ENCODE measurements around the gene BRIP1.
"Not testable (repeated sequence)": the region's sequence is repeated elsewhere in the genome, so short reads cannot be mapped to it uniquely, and the experiment has no call there.

Gene BRIP1

DNA sequence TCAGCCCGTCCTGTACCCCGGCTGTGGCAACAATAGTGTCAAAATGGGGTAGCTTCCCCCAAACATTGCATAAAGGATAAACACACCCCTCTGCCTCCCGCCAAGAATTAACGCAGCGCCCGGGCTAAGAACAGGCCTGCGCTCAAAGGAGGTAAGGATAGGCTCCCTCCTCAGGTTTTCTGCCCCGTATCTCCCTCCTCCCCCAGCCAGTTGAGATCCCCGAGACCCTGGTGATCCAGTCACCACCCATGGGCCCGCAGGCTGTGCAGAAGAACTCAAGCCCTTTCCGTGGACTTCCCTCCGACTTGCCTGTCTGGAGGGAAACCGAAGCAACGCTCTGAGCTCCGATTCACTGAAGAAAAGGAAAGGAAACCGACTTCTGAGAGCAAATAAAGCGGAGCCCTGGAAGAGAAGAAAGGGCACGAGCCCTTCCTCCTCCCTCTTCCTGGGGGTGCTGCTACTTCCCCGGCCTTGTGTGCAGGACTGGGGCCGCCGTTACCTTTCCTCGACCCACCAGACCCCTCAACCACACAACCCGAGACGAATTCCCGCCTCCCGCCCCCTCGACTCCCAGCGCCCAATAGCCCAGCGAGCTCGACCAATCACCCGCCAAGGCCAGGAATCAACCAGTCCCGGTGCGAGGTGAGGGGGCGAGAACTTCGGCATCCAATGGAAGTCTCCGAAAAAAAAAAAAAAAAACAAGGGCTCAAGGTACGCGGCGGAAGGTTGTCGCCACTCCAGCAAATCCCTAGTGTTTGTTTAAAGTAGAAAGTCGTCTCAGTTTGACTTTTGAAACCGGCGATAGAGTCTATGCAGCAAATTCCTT, at the start of gene BRIP1:
TSS of gene BRIP1 (minus strand) at position 554 of the 826 bp plus-strand sequence. CDS start 1,989 bp downstream, outside the sequence.
- peak in 13 of 14 donors; percentile 35 to 80 (median 70) for DNase-seq

DNA sequence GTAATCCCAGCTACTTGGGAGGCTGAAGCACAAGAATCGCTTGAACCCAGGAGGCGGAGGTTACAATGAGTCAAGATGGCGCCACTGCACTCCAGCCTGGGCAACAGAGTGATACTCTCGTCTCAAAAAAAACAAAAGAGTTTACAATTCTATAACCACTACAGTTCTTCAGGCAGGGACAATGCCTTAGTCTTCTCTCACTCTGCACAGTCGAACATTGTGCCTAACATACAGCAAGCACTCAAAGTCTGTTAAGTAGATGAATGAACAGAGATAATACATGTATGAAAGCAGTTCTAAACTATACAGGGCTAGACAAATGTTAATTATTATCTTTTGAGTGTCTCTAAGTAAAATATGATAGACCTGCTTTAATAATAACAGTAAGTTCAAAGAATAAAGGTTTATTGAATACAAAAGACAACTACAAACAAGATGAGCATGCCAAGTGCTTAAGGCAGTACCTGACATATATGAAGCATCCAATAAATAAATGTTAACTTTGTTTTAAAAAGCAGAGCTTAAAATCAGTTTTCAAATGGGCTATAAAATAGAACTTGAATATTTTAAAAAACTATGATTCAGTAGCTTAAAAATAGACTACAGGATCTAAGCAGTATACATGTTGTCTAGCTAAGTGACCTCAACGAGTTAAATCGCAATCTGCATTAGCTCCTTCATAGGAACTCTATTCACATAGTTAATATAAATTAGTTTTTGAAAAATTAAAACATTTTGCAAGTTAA, 45.1 kb upstream of the BRIP1 start:
- DNase-seq = no peak

DNA sequence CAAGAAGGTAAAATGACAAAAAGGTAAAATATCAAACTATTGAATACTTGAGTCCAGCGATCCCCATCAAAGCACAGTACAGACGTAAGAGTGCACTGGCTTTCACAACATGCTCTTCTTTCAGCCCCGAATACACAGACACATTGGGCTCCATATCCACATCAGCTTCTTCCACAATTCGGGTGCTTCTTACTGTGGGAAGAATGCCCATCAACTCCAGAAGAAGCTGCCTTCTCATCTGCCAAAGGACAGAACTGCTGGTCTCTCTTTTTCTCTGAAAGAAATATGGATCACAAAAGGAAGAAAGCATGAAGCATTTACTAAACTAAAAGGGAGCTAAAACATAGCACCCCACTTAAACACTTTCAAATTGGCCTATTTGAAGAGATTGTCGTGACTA, 44.0 kb upstream of the BRIP1 start:
- no peak for DNase-seq

DNA sequence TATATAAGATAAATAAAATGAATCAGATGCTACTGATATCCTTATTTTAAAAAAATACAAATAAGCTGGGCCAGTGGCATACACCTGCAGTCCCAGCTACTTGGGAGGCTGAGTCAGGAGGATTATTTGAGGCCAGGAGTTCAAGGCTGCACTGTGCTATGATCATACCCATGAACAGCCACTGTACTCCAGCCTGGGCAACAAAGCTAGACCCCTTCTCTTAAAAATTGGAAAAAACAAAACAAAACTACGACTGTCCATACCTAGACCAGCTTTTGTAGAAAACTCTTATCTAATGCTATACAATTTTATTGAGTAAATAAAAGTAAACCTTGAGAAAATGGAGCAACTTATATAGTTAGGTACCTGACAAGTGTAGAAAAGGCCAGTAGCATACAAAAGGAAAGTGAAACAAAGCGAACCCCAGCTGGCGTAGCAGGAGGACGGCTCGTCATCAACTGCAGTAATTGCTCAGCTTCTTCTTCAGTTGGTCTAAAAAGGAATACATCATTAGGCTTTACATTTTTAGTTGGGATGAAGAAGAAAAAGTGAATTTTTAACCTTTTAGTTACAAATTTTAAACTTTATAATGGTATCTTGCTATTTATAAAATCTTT, 40.9 kb upstream of the BRIP1 start:
- DNase-seq = no peak

- no peak for DNase-seq
Measured at GRCh38 chr17:61903251-61903650, 39.9 kb upstream of the BRIP1 start.

DNA sequence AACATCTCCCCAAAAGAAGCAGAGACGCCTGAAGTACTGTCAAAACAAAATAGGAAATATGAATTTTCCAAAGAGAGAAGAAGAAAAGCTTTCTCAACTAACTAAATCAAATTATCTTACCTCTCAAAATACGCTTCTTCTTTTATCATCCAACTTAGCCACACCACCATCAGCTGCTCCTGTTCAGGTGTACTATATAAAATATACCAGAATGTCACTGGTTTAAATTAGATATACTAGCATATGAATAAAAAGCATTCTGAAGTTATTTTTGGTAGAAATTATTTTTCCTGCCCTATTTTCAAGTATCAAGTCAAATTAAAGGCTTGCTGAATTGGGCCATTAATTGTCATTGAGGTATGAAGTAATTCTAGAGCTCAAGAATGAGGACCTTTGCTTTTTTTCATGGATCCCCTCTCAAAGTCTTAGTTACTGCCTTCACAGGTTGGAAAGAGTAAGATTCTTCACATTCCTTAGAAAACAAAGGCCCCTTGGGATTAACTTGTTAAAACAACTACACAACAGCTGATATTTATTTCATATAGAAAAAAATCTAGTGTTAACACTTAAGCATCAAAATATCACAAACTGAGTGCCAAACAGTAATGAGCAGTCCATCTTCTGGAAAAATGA, 34.3 kb upstream of the BRIP1 start:
- no peak for DNase-seq

- no peak for DNase-seq
Measured at GRCh38 chr17:61895391-61895790, 32.1 kb upstream of the BRIP1 start.

GRCh38 chr17:61894310-61894709, 31.0 kb upstream of the BRIP1 start:
- DNase-seq = not testable (repeated sequence)

GRCh38 chr17:61887733-61888132, 24.4 kb upstream of the BRIP1 start:
- DNase-seq = not testable (repeated sequence)

GRCh38 chr17:61885865-61886264, 22.5 kb upstream of the BRIP1 start:
- DNase-seq = not testable (repeated sequence)

DNA sequence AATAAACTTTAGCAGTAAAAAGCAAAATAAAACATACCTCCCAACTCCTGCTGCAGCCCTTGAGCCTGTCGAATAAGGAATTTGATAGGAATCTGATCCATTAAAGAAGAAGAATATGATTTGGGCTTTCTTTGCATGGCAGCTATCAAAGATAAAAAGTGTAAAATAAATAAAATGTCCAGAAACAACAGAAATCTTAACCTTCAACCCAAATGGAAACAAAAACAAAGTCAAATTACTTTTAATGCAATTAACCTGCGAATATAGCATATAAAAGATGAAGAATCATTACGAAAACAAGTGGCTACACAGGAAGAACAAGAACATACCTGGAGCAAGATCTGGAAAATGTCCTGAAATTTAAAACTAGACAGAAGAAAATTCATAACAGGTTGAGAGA, 21.5 kb upstream of the BRIP1 start:
- DNase-seq = no peak

- DNase-seq = no peak
Measured at GRCh38 chr17:61880589-61881102, 17.3 kb upstream of the BRIP1 start.

DNA sequence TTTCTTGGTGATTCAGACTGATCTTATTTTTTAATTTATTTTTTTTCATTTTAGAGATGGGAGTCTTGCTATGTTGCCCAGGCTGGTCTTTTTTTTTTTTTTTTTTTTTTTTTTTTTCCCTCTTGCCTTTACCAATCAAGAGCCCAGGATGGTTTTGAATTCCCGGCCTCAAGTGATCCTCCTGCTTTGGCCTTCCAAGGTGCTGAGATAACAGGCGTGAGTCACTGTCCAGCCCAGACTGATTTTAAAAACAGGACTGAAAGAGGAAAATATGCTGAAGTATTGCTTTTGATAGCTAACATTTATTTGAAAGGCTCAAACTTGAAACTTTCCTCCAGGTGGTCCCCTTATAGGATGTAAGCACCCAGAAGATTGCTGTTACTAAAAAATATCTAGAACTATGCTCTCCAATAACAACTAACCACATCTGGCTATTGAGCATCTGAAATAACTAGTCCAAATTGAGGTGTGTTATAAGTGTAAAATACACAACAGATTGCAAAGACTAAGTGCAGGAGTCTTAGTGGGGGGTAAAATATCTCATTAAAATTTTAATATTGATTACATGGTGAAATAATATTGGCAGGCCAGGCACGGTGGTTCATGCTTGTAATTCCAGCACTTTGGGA, 15.8 kb upstream of the BRIP1 start:
- DNase-seq = no peak

DNA sequence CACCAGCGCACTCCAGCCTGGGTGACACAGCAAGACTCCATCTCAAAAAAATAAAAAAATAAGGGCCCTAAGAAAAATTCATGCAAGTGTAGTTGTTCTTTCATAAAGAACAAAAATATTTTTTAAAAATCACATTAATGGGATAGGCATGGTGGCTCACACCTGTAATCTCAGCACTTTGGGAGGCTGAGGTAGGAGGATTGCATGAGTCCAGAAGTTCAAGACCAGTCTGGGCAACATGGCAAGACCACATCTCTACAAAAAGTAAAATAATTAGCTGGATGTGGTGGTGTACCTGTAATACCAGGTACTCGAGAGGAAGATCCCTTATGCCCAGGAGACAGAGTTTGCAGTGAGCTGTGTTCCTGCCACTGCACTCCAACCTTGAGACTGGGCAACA, 15.2 kb upstream of the BRIP1 start:
- DNase-seq = no peak

GRCh38 chr17:61877837-61878236, 14.5 kb upstream of the BRIP1 start:
- DNase-seq = no peak

GRCh38 chr17:61875804-61876203, 12.5 kb upstream of the BRIP1 start:
- DNase-seq = no peak

DNA sequence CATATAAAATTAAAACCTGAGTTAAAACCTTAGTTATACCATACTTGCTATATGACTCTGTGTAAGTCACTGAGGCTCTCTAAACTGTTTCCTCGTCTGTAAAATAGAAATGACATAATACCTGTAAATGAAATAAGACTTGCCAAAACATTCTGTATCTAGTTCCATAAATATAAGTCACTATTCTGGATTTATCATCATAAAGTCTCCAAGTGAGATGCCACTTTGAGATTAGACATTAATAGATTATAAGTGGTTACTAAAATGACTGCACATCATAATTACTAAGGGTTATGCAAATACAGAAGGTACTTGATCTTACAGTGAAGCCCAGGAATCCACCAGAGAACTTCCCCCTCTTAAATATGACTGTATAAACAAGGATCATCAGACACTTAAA, 12.0 kb upstream of the BRIP1 start:
- DNase-seq = no peak

- no peak for DNase-seq
Measured at GRCh38 chr17:61874075-61874474, 10.7 kb upstream of the BRIP1 start.

DNA sequence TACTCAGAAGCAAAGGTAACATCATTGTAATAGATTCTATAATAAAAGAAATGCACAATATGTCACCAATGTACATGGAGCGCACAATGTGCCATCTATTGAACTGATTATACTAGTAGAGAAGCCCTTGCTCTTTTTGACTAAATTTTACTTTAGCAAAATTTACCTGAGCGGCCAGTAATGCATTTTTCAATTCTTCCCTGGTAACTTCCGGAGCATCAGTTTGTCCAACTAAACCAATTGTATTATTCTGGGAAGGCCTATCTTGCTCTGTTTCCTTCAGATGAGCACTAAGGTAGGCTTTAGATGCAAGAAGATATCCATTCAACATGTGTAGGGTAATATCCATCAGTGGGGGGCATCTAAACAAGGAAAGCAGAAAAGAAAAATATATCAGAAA, 8.8 kb upstream of the BRIP1 start:
- DNase-seq = no peak

DNA sequence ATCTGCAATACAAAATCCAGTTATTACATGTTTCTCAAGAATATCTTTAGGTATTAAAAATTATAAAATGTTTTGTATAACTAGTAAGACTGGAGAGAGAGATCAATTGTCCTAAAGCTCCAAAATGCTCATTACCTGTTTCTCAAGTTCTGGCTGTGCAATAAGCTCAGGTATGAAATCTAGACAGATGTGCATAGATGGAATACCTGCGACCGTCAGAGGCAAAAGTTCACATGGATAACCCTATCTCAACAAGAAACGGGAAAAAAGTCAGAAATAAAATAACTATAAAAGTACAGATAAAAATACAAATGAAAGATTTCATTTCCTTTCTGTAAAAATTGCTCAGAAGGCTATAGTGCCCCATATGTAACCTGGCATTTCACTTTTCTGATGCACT, 5.8 kb upstream of the BRIP1 start:
- DNase-seq = no peak

DNA sequence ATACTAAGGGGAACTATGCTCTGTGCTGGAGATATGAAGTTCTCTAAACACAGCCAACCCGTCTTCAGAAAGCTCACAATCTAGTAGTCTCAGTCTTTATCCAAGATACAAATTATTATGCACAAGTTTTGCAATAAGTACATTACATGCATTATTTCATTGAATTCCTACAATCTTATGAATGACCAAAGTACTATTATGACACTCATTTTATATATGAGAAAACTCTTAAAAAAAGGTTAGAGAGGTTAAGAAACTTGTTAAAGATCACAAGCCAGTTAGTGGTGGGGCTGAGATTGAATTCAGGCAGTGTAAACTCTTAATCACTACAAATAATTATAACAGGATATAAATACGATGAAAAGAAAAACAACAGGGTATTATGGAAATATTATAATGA, 4.7 kb upstream of the BRIP1 start:
- DNase-seq = no peak

GRCh38 chr17:61867033-61867432, 3.7 kb upstream of the BRIP1 start:
- no peak for DNase-seq
